Measurements from ENCODE around the gene DNAJC19. TPM values are rescaled to one million over a fixed set of nuclear protein-coding genes. Genes with fewer than 3 reads are reported as not detected.

The DNAJC19 gene
- total and polyA plus RNA-seq, 9 donors, result 43.1 to 64.4 (median 46.0) TPM

GRCh38 chr3:180981912-180982311 is 7.6 kb downstream of the DNAJC19 start:
- no peak for TF ChIP-seq CTCF (IDR thresholded peaks at IDR 0.05)
- no peaks in the 10 kb centered on the region for H3K9me3 ChIP-seq
- H3K36me3 ChIP-seq, result no peaks in the 10 kb centered on the region
- H3K27ac ChIP-seq, result no peak overlapping the region
- no peaks in the 10 kb centered on the region for H3K27me3 ChIP-seq
- H3K4me1 ChIP-seq (ENCODE audit: insufficient read depth), result no peaks in the 10 kb centered on the region
- 87 to 88% (median 87%) methylated on average over 2 of the region's 2 CpGs for WGBS, 3 donors
- DNase-seq, result no peak
- H3K4me3 ChIP-seq, result no peak overlapping the region
- intact Hi-C loops (cut with DNase I), result no loop called here

GRCh38 chr3:180980611-180981010 is 8.9 kb downstream of the DNAJC19 start:
- Histone ChIP-seq H3K27ac (no peak overlapping the region), H3K36me3 (no peaks in the 10 kb centered on the region), H3K4me3 (no peak overlapping the region), H3K4me1 (ENCODE audit: insufficient read depth) (no peaks in the 10 kb centered on the region), H3K27me3 (no peaks in the 10 kb centered on the region), H3K9me3 (no peaks in the 10 kb centered on the region)
- no peak for DNase-seq
- intact Hi-C loops (cut with DNase I), result no loop called here
- TF ChIP-seq POLR2A (IDR thresholded peaks at IDR 0.05), result no peak
- no peak for TF ChIP-seq EP300 (IDR thresholded peaks at IDR 0.05)
- no peak for TF ChIP-seq CTCF (IDR thresholded peaks at IDR 0.05)

GRCh38 chr3:180979961-180980360 is 9.6 kb downstream of the DNAJC19 start:
- no peaks in the 10 kb centered on the region for H3K4me1 ChIP-seq (ENCODE audit: insufficient read depth)
- no peak overlapping the region for H3K4me3 ChIP-seq
- no peak for DNase-seq
- TF ChIP-seq POLR2A (IDR thresholded peaks at IDR 0.05) (no peak), CTCF (IDR thresholded peaks at IDR 0.05) (no peak), EP300 (IDR thresholded peaks at IDR 0.05) (no peak)
- no peaks in the 10 kb centered on the region for H3K36me3 ChIP-seq
- intact Hi-C loops (cut with DNase I), result no loop called here
- H3K27me3 ChIP-seq, result no peaks in the 10 kb centered on the region
- no peak overlapping the region for H3K27ac ChIP-seq
- no peaks in the 10 kb centered on the region for H3K9me3 ChIP-seq

GRCh38 chr3:180977498-180977897 is 12.0 kb downstream of the DNAJC19 start:
- Histone ChIP-seq H3K4me1 (ENCODE audit: insufficient read depth) (no peaks in the 10 kb centered on the region), H3K4me3 (no peak overlapping the region), H3K27me3 (no peaks in the 10 kb centered on the region), H3K27ac (no peak overlapping the region), H3K36me3 (no peaks in the 10 kb centered on the region), H3K9me3 (no peaks in the 10 kb centered on the region)
- DNase-seq, result no peak
- intact Hi-C loops (cut with DNase I), result no loop called here
- TF ChIP-seq POLR2A (IDR thresholded peaks at IDR 0.05), result no peak
- no peak for TF ChIP-seq CTCF (IDR thresholded peaks at IDR 0.05)
- no peak for TF ChIP-seq EP300 (IDR thresholded peaks at IDR 0.05)

- TF ChIP-seq CTCF (IDR thresholded peaks at IDR 0.05) (no peak), POLR2A (IDR thresholded peaks at IDR 0.05) (no peak), EP300 (IDR thresholded peaks at IDR 0.05) (no peak)
- H3K27ac ChIP-seq, result no peak overlapping the region
- H3K36me3 ChIP-seq, result no peaks in the 10 kb centered on the region
- intact Hi-C loops (cut with DNase I), result no loop called here
- 92 to 97% (median 94%) methylated on average over 6 of the region's 6 CpGs for WGBS, 3 donors
- H3K27me3 ChIP-seq, result no peaks in the 10 kb centered on the region
- no peaks in the 10 kb centered on the region for H3K4me1 ChIP-seq (ENCODE audit: insufficient read depth)
- H3K4me3 ChIP-seq, result no peak overlapping the region
- no peak for DNase-seq
- no peaks in the 10 kb centered on the region for H3K9me3 ChIP-seq
Measured at GRCh38 chr3:180974286-180974685, 15.2 kb downstream of the DNAJC19 start.

Measured in ovary (tissue), 9 donors.